Fibroblast of skin of right biceps (primary cell): ENCODE results near the gene ZBTB7A.

Source experiments
- DNase-seq: peaks from one replicate; pipeline ENCODE4 v3.0.0-alpha.2; 2013

The ZBTB7A gene

GRCh38 chr19:4066682-4067395 is at the start of gene ZBTB7A:
Gene ZBTB7A (minus strand): TSS chr19:4066899. CDS start chr19:4055232, 11,667 bp downstream.
- DNase-seq: peak; percentile 81

GRCh38 chr19:4115818-4116385 is 49.2 kb upstream of the ZBTB7A start:
- no peak for DNase-seq

- DNase-seq: no peak
These were observed 48.5 kb upstream of the ZBTB7A start for GRCh38 chr19:4115050-4115817.

GRCh38 chr19:4114181-4114580 is 47.5 kb upstream of the ZBTB7A start:
- no peak for DNase-seq

GRCh38 chr19:4113398-4114088 is 46.8 kb upstream of the ZBTB7A start:
- no peak for DNase-seq

- DNase-seq: no peak
These were observed 45.7 kb upstream of the ZBTB7A start for GRCh38 chr19:4112367-4112766.

- DNase-seq: no peak
These were observed 42.9 kb upstream of the ZBTB7A start for GRCh38 chr19:4109626-4109945.

GRCh38 chr19:4108767-4109625 is 42.3 kb upstream of the ZBTB7A start:
- no peak for DNase-seq

- peak; percentile 11 for DNase-seq
These were observed 36.4 kb upstream of the ZBTB7A start for GRCh38 chr19:4103080-4103433.

- no peak for DNase-seq
These were observed 35.8 kb upstream of the ZBTB7A start for GRCh38 chr19:4102339-4103079.

GRCh38 chr19:4101496-4101770 is 34.7 kb upstream of the ZBTB7A start:
- DNase-seq: no peak

GRCh38 chr19:4100647-4101495 is 34.2 kb upstream of the ZBTB7A start:
- no peak for DNase-seq

GRCh38 chr19:4099041-4099764 is 32.5 kb upstream of the ZBTB7A start:
- no peak for DNase-seq

GRCh38 chr19:4098493-4098892 is 31.8 kb upstream of the ZBTB7A start:
- no peak for DNase-seq

- no peak for DNase-seq
These were observed 30.8 kb upstream of the ZBTB7A start for GRCh38 chr19:4097501-4097900.

GRCh38 chr19:4096049-4096892 is 29.6 kb upstream of the ZBTB7A start:
- no peak for DNase-seq

GRCh38 chr19:4095488-4095844 is 28.8 kb upstream of the ZBTB7A start:
- no peak for DNase-seq

GRCh38 chr19:4094761-4095487 is 28.2 kb upstream of the ZBTB7A start:
- no peak for DNase-seq

- DNase-seq: no peak
These were observed 27.6 kb upstream of the ZBTB7A start for GRCh38 chr19:4094291-4094690.
